Measurements from ENCODE around the gene DLGAP4. TPM values are rescaled to one million over a fixed set of nuclear protein-coding genes. Genes with fewer than 3 reads are reported as not detected.
"Not testable (repeated sequence)": the region's sequence is repeated elsewhere in the genome, so short reads cannot be mapped to it uniquely, and the experiment has no call there.

Gene DLGAP4
- polyA plus RNA-seq, 1 of the 3 experiments (the other 2 are of a cell fraction), result 31.2 TPM

DNA sequence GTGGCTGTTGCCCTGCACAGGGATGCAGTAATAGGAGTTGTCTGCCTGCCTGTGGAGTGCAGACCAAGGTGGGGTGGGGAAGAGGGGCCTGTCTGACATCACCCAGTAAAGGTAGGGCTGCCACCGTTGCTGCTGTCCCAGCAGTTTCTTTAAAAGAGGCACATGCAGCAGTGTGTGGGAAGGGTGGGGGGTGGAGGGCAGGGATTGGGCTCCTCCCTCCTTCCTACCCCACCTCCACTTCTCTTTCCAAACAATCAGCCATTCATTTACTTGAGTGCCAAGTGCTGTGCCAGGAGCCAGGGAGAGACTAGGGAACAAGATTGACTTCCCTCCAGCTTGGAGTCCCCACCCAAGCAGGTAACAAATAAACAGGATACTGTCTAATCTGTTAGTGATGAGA is 168.4 kb downstream of the DLGAP4 start (continued):
- TF ChIP-seq CTCF (IDR thresholded peaks at IDR 0.05) (no peak), CHD2 (IDR thresholded peaks at IDR 0.05; ENCODE audit: low read length, partially characterized antibody) (no peak), JUND (IDR thresholded peaks at IDR 0.05) (no peak), USF2 (IDR thresholded peaks at IDR 0.05; ENCODE audit: borderline replicate concordance, low read depth, low read length) (no peak)
- TF ChIP-seq, protein P1, sequence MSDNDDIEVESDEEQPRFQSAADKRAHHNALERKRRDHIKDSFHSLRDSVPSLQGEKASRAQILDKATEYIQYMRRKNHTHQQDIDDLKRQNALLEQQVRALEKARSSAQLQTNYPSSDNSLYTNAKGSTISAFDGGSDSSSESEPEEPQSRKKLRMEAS (IDR thresholded peaks at IDR 0.05; ENCODE audit: low read depth), result no peak

DNA sequence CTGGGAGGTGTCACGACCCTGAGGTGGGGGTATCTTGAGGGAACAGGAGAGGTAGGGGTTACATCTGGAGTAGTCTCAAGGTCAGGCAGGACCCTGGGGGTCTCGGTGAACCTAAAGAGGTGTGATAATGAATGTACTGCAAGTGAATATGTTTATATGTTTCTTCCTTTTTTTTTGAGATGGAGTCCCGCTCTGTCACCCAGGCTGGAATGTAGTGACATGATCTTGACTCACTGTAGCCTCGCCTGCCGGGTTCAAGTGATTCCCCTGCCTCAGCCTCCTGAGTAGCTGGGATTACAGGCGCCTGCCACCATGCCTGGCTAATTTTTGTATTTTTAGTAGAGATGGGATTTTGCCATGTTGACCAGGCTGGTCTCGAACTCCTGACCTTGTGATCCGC is 168.9 kb downstream of the DLGAP4 start:
- POLR2A ChIA-PET, result not testable (repeated sequence)

GRCh38 chr20:36477475-36477874 is 171.3 kb downstream of the DLGAP4 start:
- Histone ChIP-seq H3K9me2 (no peaks in the 10 kb centered on the region), H3F3A (replicated peaks; ENCODE audit: insufficient read depth) (peaks cover 21% of the 10 kb centered on the region), H3K9me3 (no peaks in the 10 kb centered on the region), H4K20me1 (ENCODE audit: insufficient read depth) (peaks cover 100% of the 10 kb centered on the region), H3K4me3 (ENCODE audit: low read depth in 2 of 2, low read length in 1 of 2) (no peak overlapping the region), H3K36me3 (replicated peaks in 1 of 2; ENCODE audit: control insufficient read depth in 1 of 2, insufficient read depth in 2 of 2, low read length in 1 of 2) (peaks cover 5 to 11% of the 10 kb centered on the region in 2 experiments), H3K27ac (ENCODE audit: low read depth in 2 of 2, low read length in 1 of 2) (no peak overlapping the region), H3K4me2 (no peak overlapping the region), H3K4me1 (ENCODE audit: control insufficient read depth in 1 of 2, insufficient read depth in 2 of 2, low read depth in 1 of 2, low read length in 1 of 2) (peaks cover 38% of the 10 kb centered on the region in 2 experiments), H3K9ac (no peak overlapping the region), H3K79me2 (ENCODE audit: insufficient read depth) (peaks cover 100% of the 10 kb centered on the region), H2AFZ (ENCODE audit: low read depth) (no peak overlapping the region), H3K27me3 (ENCODE audit: insufficient read depth) (no peaks in the 10 kb centered on the region)
- ChIA-PET POLR2A (no interaction called here), CTCF (interaction anchor here (0.6 to 1.2 kb wide), 2 partner anchors 25 to 49 kb away, joined by 3 to 5 read pairs; no protein-coding TSS in a partner anchor)
- TF ChIP-seq RFX5 (IDR thresholded peaks at IDR 0.05; ENCODE audit: low read length), result no peak
- no peak for TF ChIP-seq RAD21 (IDR thresholded peaks at IDR 0.05; ENCODE audit: low read length)
- TF ChIP-seq, protein P2, sequence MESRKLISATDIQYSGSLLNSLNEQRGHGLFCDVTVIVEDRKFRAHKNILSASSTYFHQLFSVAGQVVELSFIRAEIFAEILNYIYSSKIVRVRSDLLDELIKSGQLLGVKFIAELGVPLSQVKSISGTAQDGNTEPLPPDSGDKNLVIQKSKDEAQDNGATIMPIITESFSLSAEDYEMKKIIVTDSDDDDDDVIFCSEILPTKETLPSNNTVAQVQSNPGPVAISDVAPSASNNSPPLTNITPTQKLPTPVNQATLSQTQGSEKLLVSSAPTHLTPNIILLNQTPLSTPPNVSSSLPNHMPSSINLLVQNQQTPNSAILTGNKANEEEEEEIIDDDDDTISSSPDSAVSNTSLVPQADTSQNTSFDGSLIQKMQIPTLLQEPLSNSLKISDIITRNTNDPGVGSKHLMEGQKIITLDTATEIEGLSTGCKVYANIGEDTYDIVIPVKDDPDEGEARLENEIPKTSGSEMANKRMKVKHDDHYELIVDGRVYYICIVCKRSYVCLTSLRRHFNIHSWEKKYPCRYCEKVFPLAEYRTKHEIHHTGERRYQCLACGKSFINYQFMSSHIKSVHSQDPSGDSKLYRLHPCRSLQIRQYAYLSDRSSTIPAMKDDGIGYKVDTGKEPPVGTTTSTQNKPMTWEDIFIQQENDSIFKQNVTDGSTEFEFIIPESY (IDR thresholded peaks at IDR 0.05; ENCODE audit: borderline replicate concordance, low read depth), result no peak
- TF ChIP-seq NFIC (IDR thresholded peaks at IDR 0.05; ENCODE audit: borderline replicate concordance), result no peak
- TF ChIP-seq POLR2AphosphoS5 (IDR thresholded peaks at IDR 0.05; ENCODE audit: low read depth, low read length), result no peak
- no peak for TF ChIP-seq TAF1 (IDR thresholded peaks at IDR 0.05; ENCODE audit: borderline replicate concordance, low read depth, low read length)
- TF ChIP-seq EZH2phosphoT487 (IDR thresholded peaks at IDR 0.05; ENCODE audit: borderline replicate concordance, low read depth), result no peak
- TF ChIP-seq USF2 (IDR thresholded peaks at IDR 0.05; ENCODE audit: borderline replicate concordance, low read depth, low read length), result no peak
- TF ChIP-seq, protein P3, sequence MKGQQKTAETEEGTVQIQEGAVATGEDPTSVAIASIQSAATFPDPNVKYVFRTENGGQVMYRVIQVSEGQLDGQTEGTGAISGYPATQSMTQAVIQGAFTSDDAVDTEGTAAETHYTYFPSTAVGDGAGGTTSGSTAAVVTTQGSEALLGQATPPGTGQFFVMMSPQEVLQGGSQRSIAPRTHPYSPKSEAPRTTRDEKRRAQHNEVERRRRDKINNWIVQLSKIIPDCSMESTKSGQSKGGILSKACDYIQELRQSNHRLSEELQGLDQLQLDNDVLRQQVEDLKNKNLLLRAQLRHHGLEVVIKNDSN (IDR thresholded peaks at IDR 0.05; ENCODE audit: borderline replicate concordance, low read depth), result no peak
- TF ChIP-seq RCOR1 (IDR thresholded peaks at IDR 0.05; ENCODE audit: low read length), result no peak
- no peak for TF ChIP-seq GABPA (IDR thresholded peaks at IDR 0.05; ENCODE audit: low read depth)
- DNase-seq, result no peak
- 100% methylated on average over 1 of the region's 1 CpG for WGBS (ENCODE audit: low lambda C conversion rate)

More for the DNA sequence above, 168.9 kb downstream of the DLGAP4 start:
- H3K9me2 ChIP-seq; DNase-seq; H3K9ac ChIP-seq; CTCF ChIA-PET; H3K27me3 ChIP-seq (ENCODE audit: insufficient read depth); H2AFZ ChIP-seq (ENCODE audit: low read depth); H3K4me3 ChIP-seq (ENCODE audit: low read depth in 2 of 2, low read length in 1 of 2); H3K9me3 ChIP-seq: not testable (repeated sequence)
- peaks cover 100% of the 10 kb centered on the region for H4K20me1 ChIP-seq (ENCODE audit: insufficient read depth)
- H3K4me1 ChIP-seq (ENCODE audit: control insufficient read depth in 1 of 2, insufficient read depth in 2 of 2, low read depth in 1 of 2, low read length in 1 of 2), result peaks cover 29 to 45% of the 10 kb centered on the region in 2 experiments; a peak in 3 of 4 replicates
- peaks cover 100% of the 10 kb centered on the region for H3K79me2 ChIP-seq (ENCODE audit: insufficient read depth)
- H3K4me2 ChIP-seq, result peak overlapping the region; percentile 42; the same call in 1 of the 2 replicates
- TF ChIP-seq FOSL2 (IDR thresholded peaks at IDR 0.05; ENCODE audit: borderline replicate concordance, low read depth), result peak; percentile 11; the same call in 1 of the 2 replicates
- H3F3A ChIP-seq (replicated peaks; ENCODE audit: insufficient read depth), result peaks cover 21% of the 10 kb centered on the region
- peak overlapping the region in 1 of 2 experiments; percentile 55; a peak in 2 of 4 replicates for H3K27ac ChIP-seq (ENCODE audit: low read depth in 2 of 2, low read length in 1 of 2)
- H3K36me3 ChIP-seq (replicated peaks in 1 of 2; ENCODE audit: control insufficient read depth in 1 of 2, insufficient read depth in 2 of 2, low read length in 1 of 2), result peaks cover 5 to 11% of the 10 kb centered on the region in 2 experiments
- 77% methylated on average over 8 of the region's 8 CpGs for WGBS (ENCODE audit: low lambda C conversion rate)

Data from SK-N-SH (cell line).